HFFc6 (cell line): ENCODE measurements around the gene FNDC3B. TPM values are rescaled to one million over a fixed set of nuclear protein-coding genes. Genes with fewer than 3 reads are reported as not detected.
A peak's percentile ranks its signal among the peaks of the same experiment; 100 is the strongest.

Experiments
- DNase-seq: peaks from one replicate; pipeline ENCODE4 v3.0.0-alpha.2; 2018
- H3K27ac Mint-ChIP-seq: 2 replicates; pipeline ENCODE4 v1.8.0; 2020; ENCODE audit warnings: mild to moderate bottlenecking, mixed read lengths
- H3K27me3 Mint-ChIP-seq: 2 replicates; pipeline ENCODE4 v1.8.0; 2021; ENCODE audit warnings: mild to moderate bottlenecking, moderate library complexity, mixed read lengths; ENCODE audit not compliant: insufficient read depth
- H3K36me3 Mint-ChIP-seq: 2 replicates; pipeline ENCODE4 v1.8.0; 2021; ENCODE audit warnings: low read depth, mixed read lengths
- H3K4me1 Mint-ChIP-seq: 2 replicates; pipeline ENCODE4 v1.8.0; 2020; ENCODE audit warnings: low read depth, mixed read lengths
- H3K4me3 Mint-ChIP-seq: 2 replicates; pipeline ENCODE4 v1.8.0; 2020; ENCODE audit warnings: mild to moderate bottlenecking, moderate library complexity, mixed read lengths
- H3K9me3 Mint-ChIP-seq: 2 replicates; pipeline ENCODE4 v1.8.0; 2020; ENCODE audit warnings: mild to moderate bottlenecking, mixed read lengths
- CTCF ChIP-seq: fragments of 200-600 bp; sonication (generic); IDR thresholded peaks from 2 replicates; pipeline ENCODE4 v1.5.0; 2021; ENCODE audit warnings: antibody characterized with exemption, mild to moderate bottlenecking
- total RNA-seq, 6 experiments: library from RNA; stranded (reverse); fragmentation: NEBNext Ultra II Directional; extraction: Animal tissue kit (Norgen Biotek cat#: 25700); gene quantifications; 2 replicates in 1 of 6; 3 replicates in 5 of 6; pipeline ENCODE4 v1.2.3, GENCODE V29; 2021

The FNDC3B gene
- total RNA-seq, 6 experiments from 2014 or later: 133 to 192 (median 155) TPM

GRCh38 chr3:172132159-172132586 is 92.8 kb downstream of the FNDC3B start:
- DNase-seq: no peak
- Mint-ChIP-seq H3K4me3 (no peak overlapping the region), H3K9me3 (no peaks in the 10 kb centered on the region), H3K27me3 (no peaks in the 10 kb centered on the region), H3K27ac (peak overlapping the region; percentile 55), H3K4me1 (peaks cover 84% of the 10 kb centered on the region), H3K36me3 (peaks cover 33% of the 10 kb centered on the region)
- no peak for TF ChIP-seq CTCF

GRCh38 chr3:172132721-172133311 is 93.4 kb downstream of the FNDC3B start:
- H3K36me3 Mint-ChIP-seq: peaks cover 31% of the 10 kb centered on the region
- H3K27me3 Mint-ChIP-seq: no peaks in the 10 kb centered on the region
- peaks cover 86% of the 10 kb centered on the region for H3K4me1 Mint-ChIP-seq
- no peaks in the 10 kb centered on the region for H3K9me3 Mint-ChIP-seq
- no peak for TF ChIP-seq CTCF
- H3K27ac Mint-ChIP-seq: peak overlapping the region; percentile 18; the same call in 1 of the 2 replicates
- DNase-seq: no peak
- H3K4me3 Mint-ChIP-seq: no peak overlapping the region

- H3K4me1 Mint-ChIP-seq: peaks cover 86% of the 10 kb centered on the region
- H3K9me3 Mint-ChIP-seq: no peaks in the 10 kb centered on the region
- H3K27me3 Mint-ChIP-seq: no peaks in the 10 kb centered on the region
- peak overlapping the region; percentile 47 for H3K27ac Mint-ChIP-seq
- TF ChIP-seq CTCF: no peak
- H3K4me3 Mint-ChIP-seq: no peak overlapping the region
- DNase-seq: no peak
- peaks cover 31% of the 10 kb centered on the region for H3K36me3 Mint-ChIP-seq
Observed at GRCh38 chr3:172133838-172134237, 94.5 kb downstream of the FNDC3B start.

- peak overlapping the region; percentile 47 for H3K27ac Mint-ChIP-seq
- H3K36me3 Mint-ChIP-seq: peaks cover 31% of the 10 kb centered on the region
- TF ChIP-seq CTCF: no peak
- no peak overlapping the region for H3K4me3 Mint-ChIP-seq
- no peaks in the 10 kb centered on the region for H3K27me3 Mint-ChIP-seq
- H3K9me3 Mint-ChIP-seq: no peaks in the 10 kb centered on the region
- DNase-seq: no peak
- peaks cover 86% of the 10 kb centered on the region for H3K4me1 Mint-ChIP-seq
Observed at GRCh38 chr3:172134352-172134751, 95.0 kb downstream of the FNDC3B start.

- peak overlapping the region; percentile 90 for H3K27ac Mint-ChIP-seq
Observed at GRCh38 chr3:172135185-172135584, 95.8 kb downstream of the FNDC3B start.

More at GRCh38 chr3:172135185-172135584, 95.8 kb downstream of the FNDC3B start:
- peaks cover 86% of the 10 kb centered on the region for H3K4me1 Mint-ChIP-seq
- H3K4me3 Mint-ChIP-seq: no peak overlapping the region; the same call in 1 of the 2 replicates
- H3K9me3 Mint-ChIP-seq: no peaks in the 10 kb centered on the region
- peaks cover 29% of the 10 kb centered on the region for H3K36me3 Mint-ChIP-seq
- TF ChIP-seq CTCF: no peak
- no peak for DNase-seq
- H3K27me3 Mint-ChIP-seq: no peaks in the 10 kb centered on the region
